Stomach (tissue), 9 donors: ENCODE data around the gene RRP15. TPM values are rescaled to one million over a fixed set of nuclear protein-coding genes. Genes with fewer than 3 reads are reported as not detected.

Experiments
- DNase-seq, 2 donors: peaks; one replicate each; pipeline versions ENCODE4 v3.0.0 to v3.0.0-alpha.2; 2013 to 2019
- H3K27ac ChIP-seq, 5 donors: fragments of 200-600 bp in 4 of 5; sonication (generic) in 4 of 5; one replicate each; pipeline ENCODE4 v1.5.1; 2013 to 2019; ENCODE audit warnings: mild to moderate bottlenecking in 1 of 5, moderate library complexity in 1 of 5
- H3K27me3 ChIP-seq, 3 donors: fragments of 200-600 bp; sonication (generic); one replicate each; pipeline ENCODE4 v1.5.1; 2017 to 2019; ENCODE audit warnings: mixed run types in 1 of 3
- H3K36me3 ChIP-seq, 4 donors: fragments of 200-600 bp; sonication (generic); 1 replicate in 3 of 4; 2 replicates in 1 of 4; pipeline ENCODE4 v1.5.1; 2016 to 2019
- H3K4me1 ChIP-seq, 4 donors: fragments of 200-600 bp; sonication (generic); one replicate each; pipeline ENCODE4 v1.5.1; 2016 to 2019
- H3K4me3 ChIP-seq, 4 donors: fragments of 200-600 bp; sonication (generic) in 3 of 4; one replicate each; pipeline ENCODE4 v1.5.1; 2016 to 2019; ENCODE audit warnings: mild to moderate bottlenecking in 1 of 4
- H3K9me3 ChIP-seq, 4 donors: fragments of 200-600 bp; sonication (generic); one replicate each; pipeline ENCODE4 v1.5.1; 2016 to 2019
- CTCF ChIP-seq, 7 experiments: fragments of 450-650 bp in 4 of 7; fragments of 200-600 bp in 3 of 7; sonication (generic) in 3 of 7; IDR thresholded peaks; one replicate each; pipeline ENCODE4 v1.5.1; 2016 to 2019; ENCODE audit warnings: antibody characterized with exemption in 7 of 7, control low read depth in 2 of 7, mild to moderate bottlenecking in 1 of 7
- EP300 ChIP-seq: sonication (generic); formaldehyde crosslinking; IDR thresholded peaks from one replicate; pipeline ENCODE4 v1.6.1; 2017; ENCODE audit warnings: antibody characterized with exemption
- POLR2A ChIP-seq, 4 donors: fragments of 450-650 bp; IDR thresholded peaks; one replicate each; pipeline ENCODE4 v1.6.1; 2016; ENCODE audit warnings: antibody characterized with exemption in 4 of 4, control low read depth in 2 of 4, mild to moderate bottlenecking in 1 of 4, moderate library complexity in 1 of 4
- POLR2AphosphoS5 ChIP-seq, 3 donors: sonication (generic); formaldehyde crosslinking; IDR thresholded peaks; one replicate each; pipeline ENCODE4 v1.6.1; 2016; ENCODE audit warnings: antibody characterized with exemption in 3 of 3
- WGBS, 5 donors: extraction: QIAGEN DNeasy Blood & Tissue Kit in 3 of 5; methylation state at CpG; one replicate each; pipeline versions ENCODE4 v1.1.5 to v1.1.7; 2013 to 2018; 5-methylcytosine and 5-hydroxymethylcytosine counted together
- intact Hi-C: fragments of 100-400 bp; cut with DNase I; formaldehyde crosslinking; loops from one replicate; pipeline ENCODE4 v1.15.1; 2023; ENCODE audit warnings: low total_unique reads
- polyA plus RNA-seq, 3 donors: library from polyadenylated mRNA; stranded (reverse); fragments of 200-250 nt; gene quantifications; one replicate each; pipeline ENCODE4 v1.2.3, GENCODE V29; 2013
- total RNA-seq, 5 donors: library from RNA; depleted of rRNA; stranded (reverse); fragments of >200 nt; gene quantifications; one replicate each; pipeline versions ENCODE4 v1.1.0 to v1.2.3, GENCODE V29; 2014 to 2016
- donor health status: healthy with polysubstance abuse.
- donor health status: Bipolar disorder and iron deficiency.
- donor health status: healthy.

The RRP15 gene
- total and polyA plus RNA-seq, 8 donors = 2.6 to 70.1 (median 8.9) TPM

- TF ChIP-seq POLR2AphosphoS5 (IDR thresholded peaks at IDR 0.05) = no peak
- no peak for TF ChIP-seq EP300
- no peak for TF ChIP-seq CTCF (IDR thresholded peaks at IDR 0.05)
- TF ChIP-seq POLR2A (IDR thresholded peaks at IDR 0.05) = no peak
Measured at GRCh38 chr1:218274511-218274910, 10.6 kb upstream of the RRP15 start.

GRCh38 chr1:218275823-218276222 is 9.3 kb upstream of the RRP15 start:
- intact Hi-C loops = no loop called here
- DNase-seq = no peak
- TF ChIP-seq POLR2AphosphoS5 (IDR thresholded peaks at IDR 0.05) (no peak), POLR2A (IDR thresholded peaks at IDR 0.05) (no peak), CTCF (IDR thresholded peaks at IDR 0.05) (no peak)
- peaks cover 0 to under 1% (median 0%) of the 10 kb centered on the region in 3 donors for H3K27me3 ChIP-seq
- 73 to 92% (median 79%) methylated on average over 2 of the region's 2 CpGs for WGBS, 5 donors
- H3K9me3 ChIP-seq = no peaks in the 10 kb centered on the region
- H3K4me1 ChIP-seq = no peaks in the 10 kb centered on the region
- no peak overlapping the region for H3K4me3 ChIP-seq
- no peaks in the 10 kb centered on the region for H3K36me3 ChIP-seq
- no peak overlapping the region for H3K27ac ChIP-seq

More at GRCh38 chr1:218274511-218274910, 10.6 kb upstream of the RRP15 start:
- H3K4me3 ChIP-seq = no peak overlapping the region
- H3K27ac ChIP-seq = no peak overlapping the region
- 77 to 90% (median 87%) methylated on average over 2 of the region's 2 CpGs for WGBS, 5 donors
- no peak for DNase-seq
- no peaks in the 10 kb centered on the region for H3K27me3 ChIP-seq
- H3K9me3 ChIP-seq = no peaks in the 10 kb centered on the region
- intact Hi-C loops = no loop called here
- H3K4me1 ChIP-seq = no peaks in the 10 kb centered on the region
- H3K36me3 ChIP-seq = no peaks in the 10 kb centered on the region

GRCh38 chr1:218281285-218281684 is 3.8 kb upstream of the RRP15 start:
- DNase-seq = no peak
- Histone ChIP-seq H3K27me3 (peaks cover 0 to 6% (median 0%) of the 10 kb centered on the region in 3 donors), H3K9me3 (peaks cover 0 to 6% (median 2%) of the 10 kb centered on the region in 4 donors), H3K27ac (no peak overlapping the region), H3K4me3 (no peak overlapping the region), H3K4me1 (peaks cover 6 to 14% (median 13%) of the 10 kb centered on the region in 4 donors), H3K36me3 (no peaks in the 10 kb centered on the region)
- 81 to 97% (median 90%) methylated on average over 4 of the region's 4 CpGs for WGBS, 5 donors
- intact Hi-C loops = no loop called here
- TF ChIP-seq POLR2A (IDR thresholded peaks at IDR 0.05) (no peak), EP300 (no peak), POLR2AphosphoS5 (IDR thresholded peaks at IDR 0.05) (no peak), CTCF (IDR thresholded peaks at IDR 0.05) (no peak)

- Histone ChIP-seq H3K36me3 (no peaks in the 10 kb centered on the region), H3K9me3 (peaks cover 0 to 6% (median 2%) of the 10 kb centered on the region in 4 donors), H3K27ac (peak overlapping the region; percentile 79 to 82 (median 79)), H3K4me1 (peaks cover 8 to 34% (median 23%) of the 10 kb centered on the region in 4 donors), H3K4me3 (peak overlapping the region; percentile 69 to 98 (median 88)), H3K27me3 (peaks cover 0 to 6% (median 0%) of the 10 kb centered on the region in 3 donors)
- DNase-seq = no peak
- WGBS, 5 donors = 8 to 17% (median 11%) methylated on average over 23 to 26 of the region's 26 CpGs
- TF ChIP-seq POLR2AphosphoS5 (IDR thresholded peaks at IDR 0.05) (no peak), POLR2A (IDR thresholded peaks at IDR 0.05) (no peak), CTCF (IDR thresholded peaks at IDR 0.05) (no peak), EP300 (no peak)
- intact Hi-C loops = no loop called here
Measured at GRCh38 chr1:218284377-218284916, 646 bp upstream of the RRP15 start.
